Measurements from ENCODE around the gene GNB1. TPM values are rescaled to one million over a fixed set of nuclear protein-coding genes. Genes with fewer than 3 reads are reported as not detected.
"Not testable (repeated sequence)": the region's sequence is repeated elsewhere in the genome, so short reads cannot be mapped to it uniquely, and the experiment has no call there.

GNB1 gene
- total and polyA plus RNA-seq, 10 of the 15 experiments (the other 5 are each of a cell fraction or from before 2014, with no cell fraction given): 23.0 to 392 (median 93.9) TPM

DNA sequence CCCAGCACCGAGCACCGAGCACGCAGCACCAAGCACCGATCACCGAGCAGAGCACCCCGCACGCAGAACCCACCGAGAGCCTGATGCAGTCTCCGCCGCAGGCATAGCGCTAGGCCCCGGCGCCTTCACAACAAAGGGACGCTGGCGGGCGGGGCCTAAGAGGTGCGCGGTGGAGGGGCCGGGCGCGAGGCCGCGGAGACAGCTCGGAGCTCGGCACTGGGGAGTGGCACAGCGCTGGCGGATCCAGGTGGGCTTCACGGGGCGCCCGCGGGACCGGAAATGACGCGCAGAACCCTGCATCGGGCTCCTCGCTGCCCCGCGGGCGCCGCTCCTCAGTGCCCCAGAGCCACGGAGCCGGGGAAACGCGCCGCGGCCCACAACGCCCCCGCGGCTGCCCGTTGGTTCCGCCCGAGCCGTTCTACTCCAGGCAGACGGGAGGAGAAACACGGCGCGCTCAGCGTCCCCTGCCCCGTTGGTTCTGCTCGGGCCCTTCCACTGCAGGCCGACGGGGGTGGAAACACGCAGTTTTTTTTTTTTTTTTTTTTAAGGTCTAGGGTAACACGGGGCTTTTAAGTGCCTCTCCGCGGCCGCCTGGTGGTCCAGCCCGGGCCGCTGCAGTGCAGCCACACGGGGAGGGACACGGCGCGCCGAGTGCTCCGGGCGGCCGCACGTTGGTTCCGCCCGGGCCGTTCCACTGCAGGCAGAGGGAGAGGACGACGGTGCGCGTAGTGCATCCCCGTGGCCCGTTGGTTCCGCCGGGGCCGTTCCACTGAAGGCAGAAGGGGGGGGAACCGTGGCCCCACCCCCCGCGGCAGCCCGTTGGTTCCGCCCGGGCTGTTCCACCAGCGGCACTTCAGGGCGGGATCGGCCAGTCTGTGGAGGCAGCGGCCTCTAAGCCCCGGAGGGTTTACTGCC, 145.0 kb downstream of the GNB1 start (continued):
- TF ChIP-seq, protein P1, sequence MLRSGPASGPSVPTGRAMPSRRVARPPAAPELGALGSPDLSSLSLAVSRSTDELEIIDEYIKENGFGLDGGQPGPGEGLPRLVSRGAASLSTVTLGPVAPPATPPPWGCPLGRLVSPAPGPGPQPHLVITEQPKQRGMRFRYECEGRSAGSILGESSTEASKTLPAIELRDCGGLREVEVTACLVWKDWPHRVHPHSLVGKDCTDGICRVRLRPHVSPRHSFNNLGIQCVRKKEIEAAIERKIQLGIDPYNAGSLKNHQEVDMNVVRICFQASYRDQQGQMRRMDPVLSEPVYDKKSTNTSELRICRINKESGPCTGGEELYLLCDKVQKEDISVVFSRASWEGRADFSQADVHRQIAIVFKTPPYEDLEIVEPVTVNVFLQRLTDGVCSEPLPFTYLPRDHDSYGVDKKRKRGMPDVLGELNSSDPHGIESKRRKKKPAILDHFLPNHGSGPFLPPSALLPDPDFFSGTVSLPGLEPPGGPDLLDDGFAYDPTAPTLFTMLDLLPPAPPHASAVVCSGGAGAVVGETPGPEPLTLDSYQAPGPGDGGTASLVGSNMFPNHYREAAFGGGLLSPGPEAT (IDR thresholded peaks at IDR 0.05; ENCODE audit: low read depth): peak; percentile 82
- 0 out of 2 replicates have a peak, but pooled peaks have one; percentile 54 for TF ChIP-seq ZNF384 (IDR thresholded peaks at IDR 0.05; ENCODE audit: borderline replicate concordance, low read depth, low read length)
- TF ChIP-seq ATF7 (IDR thresholded peaks at IDR 0.05; ENCODE audit: low read depth): peak; percentile 99
- TF ChIP-seq CREM (IDR thresholded peaks at IDR 0.05; ENCODE audit: low read depth): peak; percentile 43

DNA sequence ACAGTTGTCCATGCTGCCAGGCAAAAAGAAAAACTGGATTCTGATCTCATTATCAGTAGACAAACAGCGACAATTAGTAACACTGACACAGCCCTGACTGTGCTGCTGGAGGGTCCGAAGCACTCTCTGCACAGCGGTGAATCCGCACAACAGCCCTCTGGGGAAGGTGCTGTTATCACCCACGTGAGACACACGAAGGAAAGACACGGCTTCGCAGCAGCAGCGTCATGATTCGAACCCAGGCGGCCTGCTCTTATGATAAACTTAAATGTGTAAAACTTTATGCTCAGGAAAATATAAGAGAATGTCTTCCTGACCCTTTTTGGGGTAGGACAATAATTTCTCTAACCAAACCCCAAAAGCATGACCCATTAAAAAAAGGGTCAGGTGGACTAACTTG, 148.4 kb downstream of the GNB1 start:
- H3K9ac ChIP-seq (ENCODE audit: control insufficient read depth, insufficient read depth, low read length); H3K36me3 ChIP-seq (ENCODE audit: control insufficient read depth in 2 of 2, insufficient read depth in 2 of 2, low read length in 1 of 2); in situ Hi-C loops (cut with MboI); H3K27ac ChIP-seq (ENCODE audit: control insufficient read depth, insufficient read depth); H3K4me1 ChIP-seq (ENCODE audit: control insufficient read depth, insufficient read depth, low read length); CTCF ChIA-PET; BruUV-seq (replicated peaks); FAIRE-seq; H4K20me1 ChIP-seq (ENCODE audit: control insufficient read depth, insufficient read depth); DNase-seq (ENCODE audit: low read depth, low spot score); ATAC-seq; RAD21 ChIA-PET (ENCODE audit: unreplicated experiment); H3K4me3 ChIP-seq; H3K4me2 ChIP-seq (ENCODE audit: control insufficient read depth, insufficient read depth); H3K9me3 ChIP-seq (replicated peaks; ENCODE audit: control insufficient read depth, insufficient read depth, low read length); H3K27me3 ChIP-seq (replicated peaks in 1 of 2; ENCODE audit: control insufficient read depth in 2 of 2, insufficient read depth in 2 of 2, low read length in 1 of 2); H3K79me2 ChIP-seq (ENCODE audit: control insufficient read depth, insufficient read depth, low read length); intact Hi-C loops (cut with micrococcal nuclease; ENCODE audit: unreplicated experiment); H2AFZ ChIP-seq (ENCODE audit: control insufficient read depth, low read depth, low read length): not testable (repeated sequence)
- over 99% methylated on average over 10 of the region's 11 CpGs for WGBS (ENCODE audit: insufficient coverage, insufficient replicate concordance, low lambda C conversion rate, missing lambda C conversion rate)
- ChIA-PET SMC1A (ENCODE audit: uncharacterized antibody, unreplicated experiment) (interaction anchor here (0.6 kb wide), 1 partner anchor 10 kb away, joined by 3 read pairs; no protein-coding TSS in a partner anchor), POLR2A (interaction anchor here (0.7 kb wide), 1 partner anchor 59 kb away, joined by 6 read pairs; no protein-coding TSS in a partner anchor)

DNA sequence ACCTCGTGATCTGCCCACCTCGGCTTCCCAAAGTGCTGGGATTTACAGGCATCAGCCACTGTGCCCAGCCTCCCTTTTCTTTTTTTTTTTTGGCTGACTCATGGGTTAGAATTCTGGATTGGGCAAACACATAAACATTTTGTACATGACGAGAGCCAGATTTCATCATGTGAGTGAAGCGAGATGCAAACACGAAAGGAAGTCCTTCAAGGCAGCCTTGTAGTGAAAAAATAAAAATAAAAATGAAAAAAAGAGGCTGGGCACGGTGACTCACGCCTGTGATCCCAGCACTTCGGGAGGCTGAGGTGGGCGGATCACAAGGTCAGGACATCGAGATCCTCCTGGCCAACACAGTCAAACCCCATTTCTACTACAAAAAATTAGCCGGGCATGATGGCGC, 149.9 kb downstream of the GNB1 start:
- H3K9me3 ChIP-seq (replicated peaks; ENCODE audit: control insufficient read depth, insufficient read depth, low read length); H3K9ac ChIP-seq (ENCODE audit: control insufficient read depth, insufficient read depth, low read length); RAD21 ChIA-PET (ENCODE audit: unreplicated experiment); H3K36me3 ChIP-seq (ENCODE audit: control insufficient read depth in 2 of 2, insufficient read depth in 2 of 2, low read length in 1 of 2); DNase-seq (ENCODE audit: low read depth, low spot score); in situ Hi-C loops (cut with MboI); intact Hi-C loops (cut with micrococcal nuclease; ENCODE audit: unreplicated experiment); ATAC-seq; BruUV-seq (replicated peaks); H3K79me2 ChIP-seq (ENCODE audit: control insufficient read depth, insufficient read depth, low read length); H3K4me1 ChIP-seq (ENCODE audit: control insufficient read depth, insufficient read depth, low read length); H2AFZ ChIP-seq (ENCODE audit: control insufficient read depth, low read depth, low read length); H3K27ac ChIP-seq (ENCODE audit: control insufficient read depth, insufficient read depth); CTCF ChIA-PET; SMC1A ChIA-PET (ENCODE audit: uncharacterized antibody, unreplicated experiment); POLR2A ChIA-PET; H3K4me2 ChIP-seq (ENCODE audit: control insufficient read depth, insufficient read depth); H3K27me3 ChIP-seq (replicated peaks in 1 of 2; ENCODE audit: control insufficient read depth in 2 of 2, insufficient read depth in 2 of 2, low read length in 1 of 2); H4K20me1 ChIP-seq (ENCODE audit: control insufficient read depth, insufficient read depth); H3K4me3 ChIP-seq; FAIRE-seq: not testable (repeated sequence)
- 94% methylated on average over 11 of the region's 12 CpGs for WGBS (ENCODE audit: insufficient coverage, insufficient replicate concordance, low lambda C conversion rate, missing lambda C conversion rate)

DNA sequence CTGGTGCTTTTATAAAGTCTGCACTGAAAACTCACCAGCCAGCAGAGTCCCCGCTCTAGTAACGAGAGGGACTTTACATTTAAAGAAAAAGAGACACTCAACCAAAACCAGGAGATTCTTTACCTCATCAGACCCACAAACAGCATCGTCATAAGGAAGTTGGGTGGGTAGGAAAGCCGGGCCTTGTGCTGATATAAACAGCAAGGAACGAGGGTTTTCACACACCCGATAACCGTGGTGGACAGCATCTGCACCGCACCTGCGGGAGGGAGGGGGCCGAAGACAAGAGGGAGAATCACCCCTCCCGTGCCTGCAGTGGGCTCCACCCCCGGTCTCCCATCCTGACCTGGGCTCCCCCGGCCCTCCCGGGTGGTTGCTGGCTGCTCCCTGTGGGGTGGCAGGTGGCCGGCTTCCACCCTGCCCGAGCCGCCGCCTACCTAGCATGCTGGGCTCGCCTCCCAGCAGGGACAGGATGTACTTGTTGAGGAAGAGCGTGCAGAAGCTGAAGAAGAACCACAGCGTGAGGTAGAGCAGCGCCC, 152.0 kb downstream of the GNB1 start:
- peak; percentile 57 for FAIRE-seq
- H3K27ac ChIP-seq (ENCODE audit: control insufficient read depth, insufficient read depth); H3K9me3 ChIP-seq (replicated peaks; ENCODE audit: control insufficient read depth, insufficient read depth, low read length); H3K27me3 ChIP-seq (replicated peaks in 1 of 2; ENCODE audit: control insufficient read depth in 2 of 2, insufficient read depth in 2 of 2, low read length in 1 of 2); CTCF ChIA-PET; BruUV-seq (replicated peaks); H3K9ac ChIP-seq (ENCODE audit: control insufficient read depth, insufficient read depth, low read length); H4K20me1 ChIP-seq (ENCODE audit: control insufficient read depth, insufficient read depth); H3K4me1 ChIP-seq (ENCODE audit: control insufficient read depth, insufficient read depth, low read length); H2AFZ ChIP-seq (ENCODE audit: control insufficient read depth, low read depth, low read length); H3K79me2 ChIP-seq (ENCODE audit: control insufficient read depth, insufficient read depth, low read length); in situ Hi-C loops (cut with MboI); H3K4me3 ChIP-seq; intact Hi-C loops (cut with micrococcal nuclease; ENCODE audit: unreplicated experiment); POLR2A ChIA-PET; SMC1A ChIA-PET (ENCODE audit: uncharacterized antibody, unreplicated experiment); DNase-seq (ENCODE audit: low read depth, low spot score); H3K36me3 ChIP-seq (ENCODE audit: control insufficient read depth in 2 of 2, insufficient read depth in 2 of 2, low read length in 1 of 2); RAD21 ChIA-PET (ENCODE audit: unreplicated experiment): not testable (repeated sequence)
- ATAC-seq: peak; percentile 75
- H3K4me2 ChIP-seq (ENCODE audit: control insufficient read depth, insufficient read depth): peak overlapping the region; percentile 42; the same call in 1 of the 2 replicates
- 64% methylated on average over 9 of the region's 22 CpGs for WGBS (ENCODE audit: insufficient coverage, insufficient replicate concordance, low lambda C conversion rate, missing lambda C conversion rate)

Measured in GM12878 (cell line).